HG03442 (cell line): ENCODE data around the gene PADI2.
"Not testable (repeated sequence)": the region's sequence is repeated elsewhere in the genome, so short reads cannot be mapped to it uniquely, and the experiment has no call there.

ENCODE experiments used
- ATAC-seq: cut with Tn5 transposase; IDR thresholded peaks from one replicate; pipeline ENCODE4 v1.9.1; 2021; ENCODE audit warnings: mild to moderate bottlenecking, moderate library complexity; ENCODE audit not compliant: unreplicated experiment

Gene PADI2

DNA sequence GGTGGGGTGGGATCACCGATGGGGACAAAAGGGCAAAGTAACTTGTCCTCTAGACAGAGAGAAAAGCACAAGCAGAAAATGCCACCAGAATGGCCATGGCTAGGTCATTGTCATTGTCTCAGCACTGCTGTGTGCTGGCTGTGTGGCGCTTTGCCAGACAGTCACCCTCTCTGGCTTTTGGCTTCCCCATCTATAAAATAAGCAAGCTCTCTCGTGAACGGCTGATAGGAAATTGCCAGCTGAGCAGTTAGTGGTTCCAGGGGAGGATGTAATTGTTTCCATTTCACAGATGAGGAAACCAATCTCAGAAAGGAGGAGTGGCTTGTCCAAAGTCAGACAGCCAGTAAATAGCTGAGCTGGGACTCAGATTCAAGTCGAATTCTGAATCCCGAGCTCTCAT is 32.5 kb downstream of the PADI2 start:
- no peak for ATAC-seq

- ATAC-seq: no peak
Observed at GRCh38 chr1:17084787-17085186, 34.5 kb downstream of the PADI2 start.

DNA sequence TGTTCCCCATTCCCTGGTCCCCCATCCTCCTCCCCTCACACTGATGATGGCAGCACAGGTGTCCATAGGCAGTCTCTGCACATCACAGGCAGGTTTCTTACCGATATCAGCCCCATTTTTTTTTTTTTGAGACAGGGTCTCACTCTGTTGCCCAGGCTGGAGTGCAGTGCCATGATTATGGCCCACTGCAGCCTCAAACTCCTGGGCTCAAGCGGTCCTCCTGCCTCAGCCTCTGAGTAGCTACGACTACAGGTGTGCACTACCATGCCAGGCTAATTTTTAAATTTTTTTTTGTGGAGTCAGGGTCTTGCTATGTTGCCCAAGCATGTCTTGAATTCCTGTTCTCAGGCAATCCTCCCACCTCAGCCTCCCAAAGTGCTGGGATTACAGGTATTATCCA is 36.5 kb downstream of the PADI2 start:
- ATAC-seq: no peak

DNA sequence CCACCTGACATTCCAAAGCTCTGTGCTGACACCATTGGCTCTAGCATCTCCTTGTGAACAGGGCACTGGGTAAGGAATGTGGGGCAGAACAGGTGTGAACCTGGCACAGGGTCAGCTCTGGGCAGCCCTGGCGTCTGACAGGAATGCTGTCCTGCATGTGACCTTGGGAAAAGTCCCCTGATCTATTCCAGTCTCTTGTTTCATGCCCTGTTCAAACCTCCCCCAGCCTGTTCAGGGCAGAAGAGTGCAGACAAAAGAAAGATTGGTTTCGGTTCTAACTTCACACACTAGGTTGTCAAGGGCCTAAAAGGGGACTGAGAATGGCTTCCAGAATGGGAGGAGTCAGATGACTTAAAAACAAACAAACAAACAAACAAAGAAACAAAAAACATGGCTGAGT is 37.8 kb downstream of the PADI2 start:
- no peak for ATAC-seq

DNA sequence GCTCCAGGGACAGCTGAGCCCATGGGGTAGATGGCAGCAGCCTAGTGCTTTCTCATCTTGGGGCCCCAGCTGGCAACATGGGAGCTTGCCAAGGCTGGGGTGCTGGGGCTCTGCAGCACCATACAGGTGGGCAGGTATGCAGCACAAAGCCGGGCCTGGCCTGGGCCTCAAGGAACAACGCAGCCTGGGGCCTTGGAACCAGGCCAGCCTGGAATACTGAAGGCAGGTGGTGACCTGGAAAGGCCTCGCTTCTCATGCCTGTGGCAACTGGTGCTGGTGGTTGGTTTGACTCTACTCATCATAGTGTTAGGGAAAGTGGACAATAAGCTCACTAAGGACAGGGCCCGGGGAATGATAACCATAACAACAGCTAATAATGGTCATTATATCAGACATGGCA is 38.4 kb downstream of the PADI2 start:
- no peak for ATAC-seq

DNA sequence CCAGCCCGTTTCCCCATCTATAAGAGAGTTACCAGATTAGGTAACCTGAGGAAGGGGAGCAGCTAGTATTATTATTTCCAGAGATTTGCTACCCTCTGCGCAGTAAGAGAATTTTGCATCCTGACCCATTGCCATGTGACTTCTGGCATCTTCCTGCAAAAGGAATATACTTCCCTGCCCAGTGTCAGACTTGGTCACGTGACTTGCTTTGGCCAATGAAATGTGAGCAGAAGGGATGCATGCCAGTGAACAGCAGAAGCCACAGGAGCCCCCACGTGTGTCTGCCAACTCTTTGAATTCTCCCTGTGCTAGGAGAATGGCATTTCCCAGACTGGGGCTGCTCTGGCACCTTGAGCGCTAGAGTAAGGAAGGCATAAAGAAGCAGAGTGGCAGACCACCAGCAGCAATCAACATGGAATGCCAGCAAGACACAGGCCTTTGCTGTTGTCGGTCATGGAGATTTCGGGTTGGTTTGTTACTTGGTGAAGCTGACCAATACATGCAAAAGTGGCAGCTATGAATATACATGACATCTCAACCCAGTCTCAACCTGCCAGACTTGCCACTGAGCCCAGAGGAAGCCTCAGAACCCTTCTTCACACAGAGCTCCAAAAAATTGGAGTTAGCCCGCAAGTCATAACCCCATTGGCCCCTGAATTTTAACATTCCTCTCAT is 39.0 kb downstream of the PADI2 start:
- no peak for ATAC-seq

GRCh38 chr1:17078991-17079868 is 40.0 kb downstream of the PADI2 start:
- ATAC-seq: no peak

DNA sequence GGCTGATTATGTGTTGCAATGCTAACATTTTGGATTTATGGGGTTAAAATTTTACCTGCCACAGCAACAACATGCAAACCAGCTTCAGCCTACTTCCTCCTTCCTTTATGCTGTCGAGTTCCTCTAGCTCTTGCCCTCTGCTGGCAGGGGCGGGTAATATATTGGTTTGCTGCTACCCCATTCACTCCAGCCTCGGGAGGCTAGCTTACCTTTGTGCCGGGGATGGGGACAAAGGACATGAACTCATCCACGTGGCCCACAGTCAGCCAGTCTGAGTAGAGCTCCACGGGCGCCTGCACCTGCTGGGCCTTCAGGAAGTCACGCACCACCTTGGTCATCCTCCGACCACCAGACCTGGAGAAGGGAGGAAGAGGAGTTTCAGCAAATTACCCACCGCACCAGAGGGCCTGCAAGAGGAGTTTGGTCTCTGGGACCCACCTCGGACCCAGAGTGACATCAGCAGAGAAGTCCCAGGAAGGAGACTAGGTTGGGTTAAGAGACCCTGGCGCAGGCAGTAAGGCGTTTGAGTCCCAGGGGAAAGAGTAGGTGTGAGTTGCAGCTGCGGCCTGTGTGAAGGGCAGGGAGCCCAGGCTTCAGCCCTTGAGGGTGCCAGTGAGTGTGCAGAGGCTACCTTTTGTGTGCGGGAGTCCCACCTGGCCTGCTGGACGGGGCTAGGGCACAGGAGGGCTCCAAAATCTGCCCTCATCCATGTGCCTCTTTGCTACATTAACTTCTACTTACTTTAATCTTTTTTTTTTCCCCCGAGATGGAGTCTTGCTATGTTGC is 43.6 kb downstream of the PADI2 start:
- no peak for ATAC-seq

GRCh38 chr1:17071794-17072193 is 47.5 kb downstream of the PADI2 start:
- no peak for ATAC-seq

- ATAC-seq: no peak
Observed at GRCh38 chr1:17070163-17070525, 49.1 kb downstream of the PADI2 start.

DNA sequence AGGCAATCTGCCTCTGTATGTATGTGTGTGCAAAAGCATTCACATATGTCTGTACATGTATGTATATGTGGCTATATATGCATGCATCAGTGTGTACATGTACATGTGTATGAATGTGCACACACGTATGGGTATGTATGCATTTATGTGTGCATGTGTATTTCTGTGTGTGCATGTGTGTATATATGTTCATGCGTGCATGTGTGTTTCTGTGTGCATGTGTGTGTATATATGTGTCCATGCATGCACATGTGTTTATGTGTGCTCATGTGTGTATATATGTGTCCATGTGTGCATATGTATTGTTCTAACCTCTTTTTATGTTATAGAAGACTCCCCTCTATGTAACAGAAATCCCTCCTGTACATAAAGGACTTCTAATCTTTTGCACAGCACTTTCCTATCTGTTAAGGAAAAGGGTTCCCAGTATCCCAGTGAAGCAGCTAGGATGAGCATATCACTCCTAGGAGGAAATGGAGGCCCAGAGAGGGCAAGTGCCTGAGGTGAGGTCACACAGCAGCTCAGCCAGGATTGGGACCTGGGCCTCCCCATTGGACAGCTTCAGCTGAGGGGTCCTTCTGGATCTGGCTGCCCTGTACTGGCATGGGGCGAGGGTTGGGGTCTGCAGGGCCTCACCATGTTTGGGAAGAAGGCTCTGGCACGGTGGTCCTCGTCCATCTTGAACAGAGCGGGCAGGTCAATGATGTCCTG is 49.6 kb downstream of the PADI2 start:
- ATAC-seq: no peak

GRCh38 chr1:17068789-17069188 is 50.5 kb downstream of the PADI2 start:
- ATAC-seq: no peak

- no peak for ATAC-seq
Observed at GRCh38 chr1:17067465-17068240, 51.6 kb downstream of the PADI2 start.

DNA sequence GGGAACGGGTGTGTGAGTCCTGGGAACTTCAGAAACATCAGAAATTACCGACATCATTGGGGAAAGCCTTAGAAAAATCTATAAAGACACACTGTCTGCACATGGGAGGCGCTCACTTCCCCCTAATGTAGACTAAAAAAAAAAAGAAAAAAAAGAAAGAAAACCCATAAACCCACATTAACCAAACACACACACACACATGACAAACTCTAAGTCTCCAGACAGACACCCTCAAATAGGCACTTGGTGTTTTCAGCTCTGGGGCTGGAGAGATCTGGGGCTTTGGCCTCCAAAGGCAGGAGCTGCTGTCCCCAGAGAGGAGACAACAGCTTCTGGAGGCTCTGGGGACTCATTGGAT is 52.2 kb downstream of the PADI2 start:
- no peak for ATAC-seq

- ATAC-seq: no peak
Observed at GRCh38 chr1:17066361-17067068, 52.7 kb downstream of the PADI2 start.

- ATAC-seq: no peak
Observed at GRCh38 chr1:17065666-17066065, 53.6 kb downstream of the PADI2 start.

DNA sequence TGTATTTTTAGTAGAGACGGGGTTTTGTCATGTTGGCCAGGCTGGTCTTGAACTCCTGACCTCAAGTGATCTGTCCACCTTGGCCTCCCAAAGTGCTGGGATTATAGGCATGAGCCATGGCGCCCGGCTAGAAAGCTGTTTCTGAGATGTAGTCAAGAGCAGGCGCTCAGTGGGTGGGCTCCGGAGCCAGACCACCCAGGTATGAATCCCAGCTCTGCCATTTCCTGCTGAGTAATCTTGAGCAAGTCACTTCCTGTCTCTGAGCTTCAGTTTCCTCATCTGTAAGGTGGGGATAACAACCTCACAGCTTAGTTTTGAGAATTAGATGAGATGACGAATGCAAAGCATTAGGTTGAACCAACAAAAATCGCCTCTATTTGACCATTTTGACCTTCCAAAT is 56.5 kb downstream of the PADI2 start:
- not testable (repeated sequence) for ATAC-seq

GRCh38 chr1:17061892-17062291 is 57.4 kb downstream of the PADI2 start:
- no peak for ATAC-seq

DNA sequence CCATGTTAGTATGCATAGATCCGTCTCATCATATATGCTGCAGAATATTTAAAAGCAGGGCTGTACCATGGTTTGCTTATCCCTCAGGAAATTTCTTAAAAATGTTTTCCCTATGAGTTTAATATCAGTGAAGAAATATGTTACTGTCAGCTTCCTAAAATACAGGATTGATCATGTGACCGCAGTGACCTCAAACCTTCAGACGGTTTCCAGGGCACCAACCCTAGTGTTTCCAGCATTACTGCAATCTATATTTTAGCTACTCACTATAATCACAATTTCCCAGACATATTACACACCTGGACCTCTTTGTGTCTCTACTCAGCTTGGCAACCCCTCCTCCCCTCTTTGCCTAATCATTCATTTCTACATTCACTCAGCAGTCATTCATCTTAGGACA is 57.8 kb downstream of the PADI2 start:
- ATAC-seq: no peak

DNA sequence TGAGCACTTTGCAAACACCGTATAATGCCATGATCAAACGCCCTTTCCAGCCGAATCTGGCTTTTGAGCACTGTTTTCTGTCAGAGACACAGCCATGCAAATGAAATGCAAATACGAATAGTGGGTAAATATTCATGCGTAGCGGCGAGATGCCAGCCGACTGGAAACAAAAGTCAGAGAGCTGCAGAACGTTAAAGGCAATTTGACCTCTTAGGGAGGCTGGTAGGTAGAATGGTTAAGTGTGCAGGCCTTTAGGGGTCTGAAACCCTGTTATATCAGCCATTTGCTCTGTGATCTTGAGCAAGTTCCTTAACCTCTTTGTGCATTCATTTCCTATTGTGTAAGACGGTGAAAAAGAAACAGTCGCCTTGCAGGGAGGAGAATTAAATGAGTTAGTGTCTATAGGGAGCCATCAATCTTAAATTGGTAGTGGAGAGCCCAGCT is 58.9 kb downstream of the PADI2 start:
- no peak for ATAC-seq
